Testis (tissue), 3 donors: ENCODE results near the gene PLCB2. TPM values are rescaled to one million over a fixed set of nuclear protein-coding genes. Genes with fewer than 3 reads are reported as not detected.

Source experiments
- DNase-seq: peaks from one replicate; pipeline ENCODE4 v3.0.0-alpha.2; 2019
- H3K27ac ChIP-seq, 2 donors: fragments of 200-600 bp; sonication (generic); one replicate each; pipeline ENCODE4 v1.5.1; 2019
- H3K27me3 ChIP-seq: fragments of 200-600 bp; sonication (generic); one replicate; pipeline ENCODE4 v1.5.1; 2019
- H3K36me3 ChIP-seq: fragments of 200-600 bp; sonication (generic); one replicate; pipeline ENCODE4 v1.5.1; 2017; ENCODE audit warnings: low read depth; ENCODE audit errors: missing control alignments
- H3K4me1 ChIP-seq: fragments of 200-600 bp; sonication (generic); one replicate; pipeline ENCODE4 v1.5.1; 2019
- H3K4me3 ChIP-seq, 2 donors: fragments of 200-600 bp; sonication (generic); one replicate each; pipeline ENCODE4 v1.5.1; 2017 to 2019
- H3K9me3 ChIP-seq: fragments of 200-600 bp; sonication (generic); one replicate; pipeline ENCODE4 v1.5.1; 2017
- POLR2A ChIP-seq: fragments of 450-650 bp; IDR thresholded peaks from one replicate; pipeline ENCODE4 v1.6.1; 2017; ENCODE audit warnings: antibody characterized with exemption, mild to moderate bottlenecking, moderate library complexity
- WGBS, 2 donors: methylation state at CpG; one replicate each; pipeline ENCODE4 v1.1.5; 2018; 5-methylcytosine and 5-hydroxymethylcytosine counted together
- intact Hi-C: fragments of 100-400 bp; cut with DNase I; formaldehyde crosslinking; loops from one replicate; pipeline ENCODE4 v1.15.1; 2023; ENCODE audit warnings: low total_unique reads
- polyA plus RNA-seq: library from polyadenylated mRNA; stranded (reverse); fragments of 350-450 nt; fragmentation: Illumina TruSeq; extraction: RNeasy Lipid Tissue Mini Kit (QIAGEN cat#74804); gene quantifications from one replicate; pipeline ENCODE4 v1.2.3, GENCODE V29; 2014; ENCODE audit warnings: low read depth, low replicate concordance; ENCODE audit not compliant: insufficient read depth
- total RNA-seq, 2 donors: library from RNA; depleted of rRNA; stranded (reverse); fragments of >200 nt; gene quantifications; one replicate each; pipeline ENCODE4 v1.2.3, GENCODE V29; 2016
- TF ChIP-seq, protein P1 (sequence below), 3 experiments: fragments of 450-650 bp in 2 of 3; fragments of 200-600 bp in 1 of 3; sonication (generic) in 1 of 3; IDR thresholded peaks; one replicate each; pipeline ENCODE4 v1.5.1; 2016 to 2019; ENCODE audit warnings: antibody characterized with exemption in 3 of 3, mild to moderate bottlenecking in 2 of 3, moderate library complexity in 1 of 3

PLCB2 gene
- total and polyA plus RNA-seq, 3 donors from 2014 or later: 8.8 to 13.6 (median 9.7) TPM

DNA sequence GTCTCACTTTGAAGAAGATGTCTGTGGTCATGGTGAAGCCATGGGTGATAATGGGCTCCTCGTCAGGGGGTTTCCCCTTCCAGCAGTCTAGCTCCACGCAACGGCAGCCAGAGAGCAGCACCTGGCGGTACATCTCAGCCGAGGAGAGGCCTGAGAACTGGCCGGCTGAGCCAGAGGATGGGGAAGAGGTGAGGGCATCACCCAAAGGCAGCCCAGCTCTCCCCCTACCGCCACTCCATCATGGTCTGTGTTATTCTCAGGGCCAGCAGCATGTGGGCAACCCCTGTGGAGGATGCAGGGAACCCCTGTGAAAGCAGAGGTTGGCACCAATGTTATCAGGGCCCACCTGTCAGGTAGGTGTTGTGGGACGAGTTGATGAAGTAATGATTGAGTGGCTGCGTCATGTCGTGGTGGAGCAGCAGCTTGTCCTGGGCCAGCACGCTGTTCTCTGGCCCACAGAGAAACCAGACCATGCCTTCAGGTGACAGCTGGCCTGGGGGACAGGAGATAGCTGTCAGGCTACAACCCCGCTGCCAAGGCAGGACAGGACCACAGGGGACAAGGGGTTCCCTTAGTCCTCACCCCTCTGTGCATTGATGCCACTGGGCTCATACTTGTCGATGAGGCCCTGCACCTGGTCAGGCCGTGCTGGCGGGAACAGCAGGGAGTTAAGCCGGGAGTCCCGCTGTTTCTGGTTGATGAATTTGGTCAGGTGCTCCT is 9.4 kb downstream of the PLCB2 start:
- Histone ChIP-seq H3K36me3 (no peaks in the 10 kb centered on the region), H3K27me3 (no peaks in the 10 kb centered on the region), H3K9me3 (no peaks in the 10 kb centered on the region), H3K27ac (no peak overlapping the region), H3K4me3 (no peak overlapping the region), H3K4me1 (no peaks in the 10 kb centered on the region)
- 93 to 96% methylated on average over 13 to 17 of the region's 17 CpGs for WGBS, 2 donors
- intact Hi-C loops: no loop called here
- DNase-seq: no peak
- no peak for TF ChIP-seq POLR2A
- TF ChIP-seq, protein P1, sequence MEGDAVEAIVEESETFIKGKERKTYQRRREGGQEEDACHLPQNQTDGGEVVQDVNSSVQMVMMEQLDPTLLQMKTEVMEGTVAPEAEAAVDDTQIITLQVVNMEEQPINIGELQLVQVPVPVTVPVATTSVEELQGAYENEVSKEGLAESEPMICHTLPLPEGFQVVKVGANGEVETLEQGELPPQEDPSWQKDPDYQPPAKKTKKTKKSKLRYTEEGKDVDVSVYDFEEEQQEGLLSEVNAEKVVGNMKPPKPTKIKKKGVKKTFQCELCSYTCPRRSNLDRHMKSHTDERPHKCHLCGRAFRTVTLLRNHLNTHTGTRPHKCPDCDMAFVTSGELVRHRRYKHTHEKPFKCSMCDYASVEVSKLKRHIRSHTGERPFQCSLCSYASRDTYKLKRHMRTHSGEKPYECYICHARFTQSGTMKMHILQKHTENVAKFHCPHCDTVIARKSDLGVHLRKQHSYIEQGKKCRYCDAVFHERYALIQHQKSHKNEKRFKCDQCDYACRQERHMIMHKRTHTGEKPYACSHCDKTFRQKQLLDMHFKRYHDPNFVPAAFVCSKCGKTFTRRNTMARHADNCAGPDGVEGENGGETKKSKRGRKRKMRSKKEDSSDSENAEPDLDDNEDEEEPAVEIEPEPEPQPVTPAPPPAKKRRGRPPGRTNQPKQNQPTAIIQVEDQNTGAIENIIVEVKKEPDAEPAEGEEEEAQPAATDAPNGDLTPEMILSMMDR (IDR thresholded peaks at IDR 0.05): no peak

DNA sequence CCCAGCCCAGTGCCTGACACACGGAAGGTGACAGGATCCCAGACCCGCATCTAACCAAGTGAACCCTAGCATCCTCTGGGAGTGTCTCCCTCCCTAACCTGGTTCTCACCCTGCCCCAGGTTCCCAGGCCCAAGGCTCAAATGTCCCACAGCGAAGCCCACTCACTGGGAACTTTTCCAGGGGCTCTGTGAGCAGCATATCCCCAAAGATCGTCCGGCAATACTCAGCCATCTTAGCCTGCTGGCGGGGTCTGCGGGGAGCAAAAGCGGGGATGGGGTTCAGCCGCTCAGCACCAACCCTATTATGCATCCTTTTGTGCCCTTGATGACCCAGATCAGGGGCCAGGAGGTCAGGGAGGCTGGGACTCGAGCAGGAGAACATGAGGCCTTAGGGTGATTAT is 10.4 kb downstream of the PLCB2 start:
- no peak for DNase-seq
- H3K9me3 ChIP-seq: no peaks in the 10 kb centered on the region
- H3K4me1 ChIP-seq: no peaks in the 10 kb centered on the region
- 84 to 93% methylated on average over 7 to 10 of the region's 10 CpGs for WGBS, 2 donors
- intact Hi-C loops: no loop called here
- no peaks in the 10 kb centered on the region for H3K27me3 ChIP-seq
- H3K36me3 ChIP-seq: no peaks in the 10 kb centered on the region
- TF ChIP-seq, protein P1 (IDR thresholded peaks at IDR 0.05): no peak
- H3K4me3 ChIP-seq: no peak overlapping the region
- no peak overlapping the region for H3K27ac ChIP-seq

DNA sequence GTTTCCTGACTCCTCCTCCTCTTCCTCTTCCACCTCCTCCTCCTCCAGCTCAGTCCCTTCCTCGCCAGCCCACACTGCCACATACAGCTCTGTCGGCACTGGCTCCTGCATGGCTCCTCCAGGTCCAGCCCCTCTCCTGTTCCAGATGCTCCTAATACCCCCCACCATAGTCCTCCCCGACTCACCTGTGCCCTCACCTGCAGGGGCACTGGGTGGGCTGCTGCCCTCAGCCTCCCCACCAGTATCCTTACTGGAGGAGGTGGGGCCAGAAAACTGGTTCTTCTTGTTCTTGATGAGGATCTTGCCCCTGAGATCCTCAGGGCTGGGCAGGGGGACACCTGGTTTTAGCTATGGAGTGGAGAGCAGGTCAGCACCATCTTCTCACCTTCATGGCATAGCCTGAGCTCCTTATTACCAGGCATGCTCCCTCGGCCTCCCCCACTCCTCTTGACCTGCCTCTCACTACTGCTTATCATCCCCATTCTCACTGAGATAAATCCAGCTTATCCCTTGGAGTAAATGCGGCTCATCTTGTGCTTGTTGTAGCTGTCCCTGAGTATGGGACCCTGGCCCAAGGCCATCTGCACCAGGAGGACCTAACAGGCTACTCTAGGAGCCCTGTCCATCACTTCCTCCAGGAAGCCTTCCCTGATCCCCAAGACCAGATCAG is 11.0 kb downstream of the PLCB2 start:
- TF ChIP-seq POLR2A: no peak
- TF ChIP-seq, protein P1 (IDR thresholded peaks at IDR 0.05): no peak
- H3K27ac ChIP-seq: no peak overlapping the region
- no peaks in the 10 kb centered on the region for H3K9me3 ChIP-seq
- H3K36me3 ChIP-seq: no peaks in the 10 kb centered on the region
- H3K27me3 ChIP-seq: no peaks in the 10 kb centered on the region
- intact Hi-C loops: no loop called here
- no peak overlapping the region for H3K4me3 ChIP-seq
- WGBS, 2 donors: 78 to 89% methylated on average over 5 of the region's 5 CpGs
- no peaks in the 10 kb centered on the region for H3K4me1 ChIP-seq
- no peak for DNase-seq

DNA sequence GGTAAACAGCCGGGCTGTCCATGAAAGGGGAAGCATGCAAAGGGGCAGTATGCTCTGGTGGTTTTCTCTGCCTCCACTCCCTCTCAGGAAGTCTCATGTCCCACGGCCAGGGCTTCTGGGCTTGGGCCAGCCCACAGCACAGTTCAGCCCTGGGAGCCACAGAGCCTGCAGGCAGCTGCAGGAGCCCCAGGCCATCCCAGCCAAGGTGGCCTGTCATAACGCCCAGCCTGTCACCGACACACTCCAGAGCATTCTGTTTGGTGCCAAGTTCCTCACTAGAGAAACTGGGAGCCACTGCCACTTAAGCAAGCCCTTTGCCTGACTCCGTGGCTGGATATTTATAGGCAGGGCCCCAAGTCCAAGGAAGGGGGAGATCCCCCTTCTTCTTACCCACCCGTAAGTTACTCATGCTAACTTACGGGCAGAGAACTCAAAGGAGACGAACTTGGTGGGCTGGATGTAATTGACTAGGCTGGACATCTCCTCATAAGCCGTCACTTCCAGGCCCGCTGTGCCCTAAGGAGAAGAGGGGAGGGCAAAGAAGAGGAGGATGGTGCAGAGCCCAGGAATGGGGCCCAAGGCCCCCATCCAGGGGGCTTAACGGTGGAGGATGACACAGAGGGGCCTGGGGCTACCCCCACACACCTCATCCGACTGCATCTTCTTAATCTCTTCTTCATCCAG is 11.7 kb downstream of the PLCB2 start:
- H3K9me3 ChIP-seq: no peaks in the 10 kb centered on the region
- H3K27me3 ChIP-seq: no peaks in the 10 kb centered on the region
- H3K4me1 ChIP-seq: peaks cover 4% of the 10 kb centered on the region
- TF ChIP-seq, protein P1 (IDR thresholded peaks at IDR 0.05): no peak
- no peak for TF ChIP-seq POLR2A
- H3K4me3 ChIP-seq: no peak overlapping the region
- no peak for DNase-seq
- H3K27ac ChIP-seq: no peak overlapping the region
- 74 to 81% methylated on average over 8 to 12 of the region's 12 CpGs for WGBS, 2 donors
- intact Hi-C loops: no loop called here
- no peaks in the 10 kb centered on the region for H3K36me3 ChIP-seq
